Endometrial microvascular endothelial cells (primary cell): ENCODE results near the gene SSX2. TPM values are rescaled to one million over a fixed set of nuclear protein-coding genes. Genes with fewer than 3 reads are reported as not detected.
"Not testable (repeated sequence)": the region's sequence is repeated elsewhere in the genome, so short reads cannot be mapped to it uniquely, and the experiment has no call there.

ENCODE experiments used
- in situ Hi-C: cut with HindIII; loops from 2 replicates; pipeline ENCODE4 v1.10.0; 2017; ENCODE audit warnings: low sequenced_read_pairs, low pct_unique_long_range_greater_than_20kb; ENCODE audit errors: inconsistent ontology term
- total RNA-seq: library from RNA; depleted of rRNA; stranded (reverse); fragments of >200 nt; gene quantifications from one replicate; pipeline ENCODE4 v1.2.3, GENCODE V29; 2015; ENCODE audit errors: inconsistent ontology term

SSX2 gene, protein sequence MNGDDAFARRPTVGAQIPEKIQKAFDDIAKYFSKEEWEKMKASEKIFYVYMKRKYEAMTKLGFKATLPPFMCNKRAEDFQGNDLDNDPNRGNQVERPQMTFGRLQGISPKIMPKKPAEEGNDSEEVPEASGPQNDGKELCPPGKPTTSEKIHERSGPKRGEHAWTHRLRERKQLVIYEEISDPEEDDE
- total RNA-seq: not detected

GRCh38 chrX:52707078-52707477 is at the start of gene SSX2:
SSX2 (minus strand) TSS chrX:52707178; CDS start chrX:52705749, 1,429 bp downstream.
- in situ Hi-C loops: not testable (repeated sequence)

- in situ Hi-C loops: not testable (repeated sequence)
Observed at GRCh38 chrX:52750952-52751351, 44.0 kb upstream of the SSX2 start, which contains the start of gene SSX2B. SSX2B (plus strand) TSS chrX:52751252; CDS start chrX:52752681, 1,429 bp downstream.

- in situ Hi-C loops: not testable (repeated sequence)
Observed at GRCh38 chrX:52692034-52692433, 14.9 kb downstream of the SSX2 start.

- in situ Hi-C loops: not testable (repeated sequence)
Observed at GRCh38 chrX:52662218-52662617, 44.8 kb downstream of the SSX2 start.

DNA sequence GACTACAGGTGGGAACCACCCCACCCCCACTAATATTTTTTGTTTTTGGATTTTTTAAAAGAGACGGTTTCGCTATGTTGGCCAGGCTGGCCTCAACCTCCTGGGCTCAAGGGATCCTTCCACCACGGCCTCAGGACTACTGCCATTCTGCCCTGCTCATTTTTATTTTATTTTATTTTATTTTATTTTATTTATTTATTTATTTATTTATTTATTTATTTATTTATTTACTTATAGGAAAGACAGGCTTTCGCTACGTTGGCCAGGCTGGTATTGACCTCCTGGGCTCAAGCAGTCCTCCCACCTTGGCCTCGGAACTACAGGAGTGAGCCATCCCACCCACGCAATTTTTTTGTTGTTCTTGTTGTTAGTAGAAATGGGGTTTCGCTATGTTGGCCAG is 51.5 kb downstream of the SSX2 start:
- in situ Hi-C loops: not testable (repeated sequence)

DNA sequence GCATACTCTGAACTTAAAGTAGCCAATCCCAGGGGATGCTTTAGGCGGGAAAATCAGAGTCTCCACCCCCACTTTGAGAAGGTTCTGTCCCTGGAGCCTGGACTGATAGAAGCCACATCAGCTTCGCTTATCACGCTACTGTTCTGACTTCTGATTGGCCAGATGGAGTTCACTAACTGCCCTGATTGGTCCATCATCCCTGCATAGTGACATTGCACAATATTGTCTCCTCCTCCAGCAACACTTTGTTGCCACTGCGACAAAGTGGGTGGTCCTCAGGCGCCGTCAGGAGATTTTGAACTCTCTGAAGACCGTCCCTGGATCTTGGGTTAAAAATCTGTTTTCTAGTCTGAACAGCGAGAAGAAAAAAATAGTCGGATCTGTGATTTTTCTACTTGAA is 52.2 kb downstream of the SSX2 start, which contains the start of gene SSX7:
Gene SSX7, minus strand, starts transcription at position 101 of the 400 bp plus-strand sequence. CDS start 1,428 bp downstream, outside the sequence.
- in situ Hi-C loops: not testable (repeated sequence)

GRCh38 chrX:52650676-52651075 is 56.3 kb downstream of the SSX2 start:
- in situ Hi-C loops: not testable (repeated sequence)

DNA sequence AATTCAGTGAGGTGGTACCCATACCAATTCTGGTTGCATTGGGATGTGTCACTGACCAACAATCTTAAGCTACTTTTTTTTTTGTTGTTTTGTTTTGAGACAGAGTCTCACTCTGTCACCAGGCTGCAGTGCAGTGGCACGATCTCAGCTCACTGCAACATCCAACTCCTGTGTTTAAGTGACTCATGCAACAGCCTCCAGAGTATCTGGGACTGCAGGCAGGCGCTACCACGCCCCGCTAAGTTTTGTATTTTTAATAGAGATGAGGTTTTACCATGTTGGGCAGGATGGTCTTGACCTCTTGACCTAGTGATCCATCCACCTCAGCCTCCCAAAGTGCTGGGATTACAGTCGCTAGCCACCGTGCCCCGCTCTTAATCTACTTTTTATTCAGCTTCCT is 58.0 kb downstream of the SSX2 start:
- in situ Hi-C loops: not testable (repeated sequence)

Other genes with a start within 250 kb of the SSX2 start
- not detected for gene XAGE1A, start 211.4 kb downstream of the SSX2 start, total RNA-seq
- gene XAGE1B, start 190.1 kb downstream of the SSX2 start, total RNA-seq: not detected
- gene SSX7, start 52.3 kb downstream of the SSX2 start, total RNA-seq: not detected
- gene SSX2B, start 44.1 kb upstream of the SSX2 start, total RNA-seq: not detected
- not detected for gene SPANXN5, start 90.2 kb upstream of the SSX2 start, total RNA-seq
- gene XAGE5, start 104.1 kb upstream of the SSX2 start, total RNA-seq: not detected
- not detected for gene XAGE3, start 160.9 kb upstream of the SSX2 start, total RNA-seq
- 16.4 TPM for gene FAM156B, start 190.2 kb upstream of the SSX2 start, total RNA-seq